H1 (cell line): ENCODE measurements around the gene DRD1. TPM values are rescaled to one million over a fixed set of nuclear protein-coding genes. Genes with fewer than 3 reads are reported as not detected.

ENCODE experiments used
- CHD7 ChIP-seq: fragments of 300-600 bp; sonication (generic); IDR thresholded peaks from 2 replicates; pipeline ENCODE4 v1.7.1; 2012; ENCODE audit warnings: low read length, moderate library complexity, mild to moderate bottlenecking, inconsistent platforms; ENCODE audit not compliant: insufficient replicate concordance
- polyA plus RNA-seq, 7 experiments: library from polyadenylated mRNA; depleted of rRNA in 3 of 7; stranded (reverse) in 5 of 7; unstranded in 2 of 7; fragments of >200 nt in 5 of 7; fragments of 200-250 nt in 2 of 7; gene quantifications; 1 replicate in 5 of 7; 2 replicates in 1 of 7; 4 replicates in 1 of 7; pipeline versions ENCODE4 v1.2.1 to v1.2.3, GENCODE V29; 2011 to 2013; ENCODE audit warnings: missing spikeins in 2 of 7, mixed read lengths in 2 of 7
- total RNA-seq: library from RNA; stranded (reverse); fragmentation: NEBNext Ultra II Directional; extraction: Animal tissue kit (Norgen Biotek cat#: 25700); gene quantifications from 2 replicates; pipeline ENCODE4 v1.2.1, GENCODE V29; 2021

DRD1 gene
- total and polyA plus RNA-seq, 2 of the 8 experiments (the other 6 are each of a cell fraction or from before 2014, with no cell fraction given) = 0.03 to 0.19 TPM

- no peak for TF ChIP-seq CHD7
- TF ChIP-seq, all 59 proteins: peak for 12
Observed at GRCh38 chr5:175478384-175479124, 34.6 kb upstream of the DRD1 start, which contains the start of gene SFXN1 (continued).
